Brain pericyte (primary cell): ENCODE data around the gene TACC2.

Experiments used
- DNase-seq: peaks from one replicate; pipeline ENCODE4 v3.0.0-alpha.2; 2012; ENCODE audit warnings: low read depth, low spot score

TACC2 gene

DNA sequence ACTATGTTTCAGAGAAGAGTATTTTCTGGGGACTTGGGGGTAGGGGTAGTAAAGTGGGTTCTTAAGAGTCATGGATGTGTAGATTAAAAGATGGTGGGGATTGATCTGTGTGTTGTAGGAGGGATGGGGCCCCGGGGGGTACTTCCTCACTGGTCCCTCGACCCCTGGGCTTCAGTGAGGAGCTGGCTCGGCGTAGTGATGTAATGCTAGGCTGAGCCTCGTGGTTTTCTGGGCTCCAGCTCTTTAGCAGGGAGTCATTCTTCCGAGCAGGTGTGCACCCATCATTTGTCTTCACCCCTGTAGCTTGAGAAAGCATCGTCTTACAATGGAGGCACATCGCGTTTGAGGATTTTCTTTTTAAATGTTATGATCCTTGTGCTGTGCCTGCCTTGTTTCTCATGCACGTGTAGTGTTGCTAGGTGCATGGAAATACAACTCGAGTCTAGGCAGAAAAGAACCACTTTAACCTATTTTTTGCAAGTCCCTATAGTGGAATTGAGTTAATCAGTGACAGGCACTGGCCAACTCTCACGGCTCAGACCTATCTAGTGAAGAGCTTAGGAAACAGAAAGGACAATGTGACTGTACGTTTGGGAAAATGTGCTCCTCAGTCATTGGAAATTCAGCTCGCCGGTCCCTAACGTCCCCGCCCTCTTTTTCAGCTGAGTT lies 176.0 kb downstream of the TACC2 start:
- DNase-seq, result no peak

DNA sequence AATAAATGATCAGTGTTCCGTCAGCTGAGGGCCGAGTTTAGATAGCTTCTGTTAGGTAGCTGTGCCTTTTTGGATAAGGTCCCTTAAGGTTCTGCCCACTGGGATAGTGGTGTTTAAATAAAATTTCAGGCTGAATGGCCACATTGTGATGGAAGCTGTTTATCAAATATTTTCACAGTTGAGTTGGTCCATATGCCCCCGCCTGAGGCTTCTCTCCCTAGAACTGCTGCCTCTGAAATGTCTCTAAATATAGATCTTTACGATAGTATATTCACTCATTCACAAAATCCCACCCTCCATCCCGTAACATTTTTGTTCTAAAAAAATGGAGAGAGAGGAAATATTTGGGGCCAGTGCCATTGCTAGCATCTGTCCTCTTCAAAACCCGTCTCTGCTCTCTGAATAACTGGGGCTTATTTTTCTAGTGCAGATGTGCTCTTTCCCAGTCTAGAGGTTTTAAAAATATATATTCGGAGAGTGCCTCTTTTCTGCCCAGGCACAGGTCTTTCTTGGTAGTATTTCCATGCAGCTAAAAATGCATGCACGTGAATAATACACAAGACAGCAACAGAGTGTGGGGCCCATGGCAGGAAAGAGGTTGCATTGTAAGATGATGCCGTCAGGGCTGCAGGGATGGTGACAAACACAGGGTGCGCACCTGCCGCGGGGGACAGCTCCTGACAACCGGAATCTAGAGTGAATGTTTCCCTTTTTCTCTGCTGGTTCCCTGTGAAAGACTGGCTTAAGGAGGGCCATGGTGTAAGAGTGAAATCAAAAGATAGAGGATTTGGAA lies 176.7 kb downstream of the TACC2 start:
- no peak for DNase-seq

DNA sequence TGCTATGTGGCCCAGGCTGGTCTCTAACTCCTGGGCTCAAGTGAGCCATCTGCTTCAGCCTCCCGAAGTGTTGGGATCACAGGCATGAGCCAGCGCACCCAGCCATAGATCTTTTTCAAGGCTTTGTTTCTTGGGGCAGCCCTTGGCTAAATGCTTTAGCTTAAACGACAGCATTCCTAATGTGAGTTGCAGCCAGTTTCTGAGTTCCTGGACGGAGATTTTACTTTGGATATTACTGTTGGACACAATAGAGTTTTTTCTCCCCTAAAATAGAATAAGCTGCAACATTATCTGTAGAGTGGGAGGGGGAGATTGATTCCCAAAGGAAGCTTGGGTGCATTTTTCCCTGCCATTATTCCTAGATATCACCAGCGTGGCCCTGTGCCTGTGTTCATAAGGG lies 179.1 kb downstream of the TACC2 start:
- no peak for DNase-seq

DNA sequence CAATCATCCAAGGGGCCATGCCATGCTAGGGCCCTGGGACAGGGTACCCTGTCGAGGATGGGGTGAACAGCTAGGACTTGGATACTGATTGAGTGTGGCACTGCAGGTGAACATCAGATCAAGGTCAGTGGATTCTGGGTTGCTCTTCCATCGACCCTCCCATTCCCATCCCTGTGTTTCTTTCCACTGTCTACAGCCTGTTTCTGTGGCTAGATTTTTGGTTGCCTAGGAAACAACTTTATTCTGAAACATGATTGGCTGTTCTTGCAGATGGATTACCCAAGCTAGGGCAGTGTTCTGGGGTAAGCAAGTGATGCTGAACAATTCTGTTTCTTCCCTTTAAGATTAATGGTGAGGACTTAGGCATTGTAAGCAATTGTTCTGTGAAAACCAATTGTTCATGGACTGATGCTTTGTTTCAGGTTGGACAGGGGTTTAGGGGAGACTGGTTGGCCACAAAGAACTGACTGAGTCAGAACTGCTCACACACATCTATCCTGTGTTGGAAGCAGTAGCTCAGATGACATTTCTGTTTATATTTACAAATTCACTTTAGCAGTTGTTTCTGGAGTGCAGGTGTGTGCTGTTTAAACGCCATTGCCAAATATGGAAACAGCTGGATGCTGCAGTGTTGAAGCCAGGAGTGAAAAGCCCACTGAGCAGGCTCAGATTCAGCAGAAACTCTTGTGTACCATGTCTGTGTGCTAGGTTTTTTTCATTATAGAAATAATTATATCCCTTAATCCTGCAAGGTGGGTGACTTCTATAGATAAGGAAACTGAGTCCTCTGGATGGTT lies 179.8 kb downstream of the TACC2 start:
- DNase-seq, result no peak

DNA sequence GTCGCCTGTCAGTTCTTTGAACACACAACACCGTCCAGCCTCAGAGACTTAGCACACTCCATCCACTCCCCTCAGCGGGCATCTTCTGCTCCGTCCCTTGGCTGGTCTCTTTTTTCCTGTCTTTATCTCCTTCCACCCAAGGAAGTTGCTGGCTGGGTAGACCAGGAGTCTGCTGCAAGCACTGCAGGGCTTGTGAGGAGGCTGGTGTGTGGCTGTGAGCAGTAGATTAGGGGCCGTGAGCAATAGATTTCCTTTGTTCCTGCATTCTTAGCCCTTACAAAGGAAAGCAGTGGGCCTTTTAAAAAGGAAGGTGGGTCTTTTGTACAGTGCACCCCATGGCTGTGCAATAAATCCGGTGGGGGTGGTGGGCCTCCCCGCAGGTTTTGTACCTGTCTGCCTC lies 181.8 kb downstream of the TACC2 start:
- DNase-seq, result no peak

DNA sequence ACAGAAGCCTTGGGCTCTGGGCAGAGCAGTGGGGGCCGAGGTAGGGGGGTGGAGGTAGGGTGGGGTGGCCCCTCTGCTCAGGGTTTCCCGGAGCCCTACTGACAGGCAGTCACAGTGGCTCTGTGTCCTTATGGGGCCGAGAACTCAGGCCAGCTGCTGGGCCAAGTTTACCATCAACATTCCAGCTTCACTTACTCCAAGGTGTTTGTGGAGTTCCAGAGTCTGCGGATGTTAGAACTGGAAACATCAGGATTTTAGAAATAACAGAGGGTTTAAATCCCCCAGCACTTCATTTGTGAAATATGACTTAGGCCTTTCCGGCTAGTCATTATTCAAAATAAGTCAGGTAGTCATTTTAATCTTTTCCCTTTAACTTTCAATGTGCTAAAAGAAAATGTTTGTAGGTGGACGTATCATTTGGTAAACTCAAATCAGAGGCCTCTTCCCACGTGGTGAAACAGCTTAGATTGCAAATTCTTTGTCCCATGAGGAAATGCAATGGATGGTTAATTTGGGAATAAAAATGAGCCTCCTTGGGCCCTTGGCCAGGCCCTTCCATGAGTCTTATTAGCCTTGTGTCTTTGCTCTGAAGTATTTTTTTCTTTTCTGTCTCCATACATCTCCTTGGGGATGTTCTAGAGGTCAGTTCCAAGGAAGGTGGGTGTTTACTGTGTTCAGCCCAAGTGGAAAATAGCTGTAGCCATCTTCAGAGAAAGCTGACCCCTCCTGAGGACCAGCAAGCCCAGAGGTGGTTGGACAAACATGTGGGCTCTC lies 182.5 kb downstream of the TACC2 start:
- no peak for DNase-seq

DNA sequence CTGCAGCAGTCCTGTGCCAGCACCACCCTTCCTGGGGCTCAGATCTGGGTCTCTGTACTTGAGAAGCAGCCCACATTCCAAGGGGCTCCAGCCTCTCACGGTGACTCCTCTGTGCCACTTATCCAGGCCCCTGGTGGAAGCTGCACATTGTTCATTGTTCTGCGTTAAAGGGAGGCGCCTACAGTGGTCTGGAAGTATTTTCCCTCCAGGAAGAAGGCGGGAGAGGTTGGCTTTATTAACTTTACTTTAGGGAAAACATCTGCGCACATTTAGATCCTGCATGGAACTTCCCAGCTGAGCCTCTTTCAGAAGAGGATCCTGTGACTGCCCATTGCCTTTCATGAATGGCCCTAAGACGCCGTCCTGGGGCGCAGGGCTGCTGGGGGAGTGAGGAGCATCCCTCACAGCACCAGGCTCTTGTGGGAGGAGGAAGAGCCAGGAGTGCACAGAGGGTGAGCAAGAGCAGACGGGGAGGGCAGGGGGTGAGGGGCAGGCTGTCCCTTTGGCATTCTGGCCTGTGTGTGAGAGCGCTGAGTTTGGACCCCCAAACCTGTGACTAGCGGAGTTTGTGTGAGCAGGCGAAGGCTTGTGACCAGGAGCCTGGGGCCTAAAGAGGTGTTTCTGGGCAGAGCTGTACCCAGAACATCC lies 183.5 kb downstream of the TACC2 start:
- no peak for DNase-seq

DNA sequence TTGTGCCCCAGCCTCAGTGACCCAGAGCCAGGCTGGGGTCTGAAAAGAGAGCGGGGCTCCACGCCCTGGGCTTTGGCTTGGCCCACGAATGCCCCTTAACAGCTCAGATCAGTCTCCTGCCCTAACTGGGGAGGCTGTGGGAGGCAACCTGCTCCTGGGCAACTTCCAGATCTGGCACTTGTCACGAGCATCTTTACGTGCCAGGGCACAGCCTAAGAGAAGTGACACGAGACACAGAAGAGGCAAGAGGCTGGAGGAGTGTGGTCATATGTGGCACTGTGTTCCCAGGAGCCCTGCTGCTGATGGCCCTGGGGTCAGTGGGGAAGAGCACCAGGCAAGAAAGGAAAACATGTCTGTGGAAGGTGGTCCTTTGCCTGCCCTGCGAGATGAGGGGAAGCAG lies 184.4 kb downstream of the TACC2 start:
- DNase-seq, result no peak

DNA sequence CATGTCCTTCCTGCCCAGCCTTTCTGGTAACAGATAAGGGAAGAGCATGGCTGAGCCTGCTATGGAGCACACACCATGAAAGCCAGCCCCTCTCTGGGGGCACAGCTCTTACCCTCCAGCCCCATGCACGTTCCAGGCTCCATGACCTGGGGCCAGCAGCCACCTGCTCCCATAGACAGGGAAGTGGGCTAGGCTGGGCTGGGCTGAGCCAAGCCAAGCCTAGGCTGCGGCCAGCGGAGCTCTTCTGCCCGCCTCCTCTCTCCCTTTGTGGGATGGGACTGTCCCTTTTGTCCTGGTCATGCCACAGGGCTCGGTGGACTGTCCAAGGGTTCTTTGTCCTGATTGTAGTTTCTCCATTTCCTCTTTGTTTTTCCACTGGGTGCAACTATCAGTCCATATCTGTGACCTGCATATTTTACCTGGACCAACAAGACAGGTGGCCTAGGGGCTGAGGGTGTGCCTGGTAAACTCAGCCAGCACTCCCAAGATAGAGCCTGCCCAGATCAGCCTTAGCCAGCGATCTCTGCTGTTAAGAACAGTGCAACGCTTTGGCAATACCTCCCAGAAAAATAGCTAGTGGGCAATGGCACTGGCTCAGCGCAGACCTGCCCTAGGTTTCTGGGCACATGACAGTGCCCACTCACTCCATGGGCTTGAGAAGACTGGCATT lies 184.9 kb downstream of the TACC2 start:
- DNase-seq, result no peak

DNA sequence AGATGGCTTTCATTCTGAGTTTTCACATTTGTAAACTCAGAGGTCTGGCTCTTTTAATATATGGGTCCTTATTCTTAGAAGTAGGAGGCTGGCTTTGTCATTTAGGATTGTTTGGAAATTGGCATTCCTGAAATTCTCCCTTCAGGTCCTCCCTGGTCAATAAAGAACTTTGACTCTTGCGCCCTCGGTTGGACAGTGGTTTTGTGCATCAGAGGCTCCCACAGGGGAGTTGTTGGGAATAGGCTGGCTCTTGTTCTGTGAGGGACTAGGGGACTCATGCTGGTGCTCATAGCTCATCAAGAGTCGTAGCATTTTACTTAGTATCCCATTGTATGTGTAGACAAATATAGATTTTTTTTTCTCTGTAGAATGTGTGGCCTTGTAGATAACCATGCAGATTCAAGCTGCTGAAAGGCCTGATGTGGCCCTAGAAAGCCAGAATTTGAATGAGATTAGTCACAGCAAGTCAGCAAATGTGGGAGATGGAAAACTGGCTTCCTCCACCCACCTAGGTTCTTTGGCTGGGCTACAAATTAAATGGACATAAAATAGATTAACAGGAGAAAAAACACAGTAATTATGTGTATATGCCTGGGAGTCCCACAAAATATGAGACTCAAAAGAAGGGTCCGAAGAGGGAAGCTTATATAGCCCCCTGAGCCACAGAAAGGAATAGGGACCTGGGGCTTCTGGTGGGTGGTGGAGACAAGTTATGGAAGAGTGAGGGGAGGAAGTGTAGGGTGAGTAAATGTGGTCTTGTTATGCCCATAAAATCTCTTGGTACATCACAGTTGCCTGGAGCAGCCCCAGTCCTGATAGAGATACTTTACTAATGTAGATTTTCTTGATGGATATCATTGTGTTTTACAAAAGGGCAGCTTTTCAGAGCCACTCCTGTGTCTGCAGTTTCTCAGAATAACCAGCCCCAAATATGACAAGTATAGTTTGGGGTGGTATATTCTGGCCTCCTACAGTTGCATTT lies 187.6 kb downstream of the TACC2 start:
- no peak for DNase-seq

DNA sequence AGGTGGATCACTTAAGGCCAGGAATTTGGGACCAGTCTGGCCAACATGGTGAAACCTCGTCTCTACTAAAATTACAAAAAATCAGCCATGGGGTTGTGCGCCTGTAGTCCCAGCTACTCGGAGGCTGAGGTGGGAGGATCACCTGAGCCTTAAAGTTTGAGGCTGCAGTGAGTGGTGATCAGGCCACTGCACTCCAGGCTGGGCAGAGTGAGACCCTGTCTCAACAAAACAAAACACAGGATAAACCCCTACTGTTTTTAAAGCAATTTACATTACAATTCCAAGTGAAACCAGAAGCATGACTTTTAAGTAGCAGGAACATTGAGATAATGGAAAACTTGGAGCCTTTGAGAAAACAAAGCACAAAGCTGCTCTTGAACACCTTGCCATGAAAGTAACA lies 189.7 kb downstream of the TACC2 start:
- no peak for DNase-seq

DNA sequence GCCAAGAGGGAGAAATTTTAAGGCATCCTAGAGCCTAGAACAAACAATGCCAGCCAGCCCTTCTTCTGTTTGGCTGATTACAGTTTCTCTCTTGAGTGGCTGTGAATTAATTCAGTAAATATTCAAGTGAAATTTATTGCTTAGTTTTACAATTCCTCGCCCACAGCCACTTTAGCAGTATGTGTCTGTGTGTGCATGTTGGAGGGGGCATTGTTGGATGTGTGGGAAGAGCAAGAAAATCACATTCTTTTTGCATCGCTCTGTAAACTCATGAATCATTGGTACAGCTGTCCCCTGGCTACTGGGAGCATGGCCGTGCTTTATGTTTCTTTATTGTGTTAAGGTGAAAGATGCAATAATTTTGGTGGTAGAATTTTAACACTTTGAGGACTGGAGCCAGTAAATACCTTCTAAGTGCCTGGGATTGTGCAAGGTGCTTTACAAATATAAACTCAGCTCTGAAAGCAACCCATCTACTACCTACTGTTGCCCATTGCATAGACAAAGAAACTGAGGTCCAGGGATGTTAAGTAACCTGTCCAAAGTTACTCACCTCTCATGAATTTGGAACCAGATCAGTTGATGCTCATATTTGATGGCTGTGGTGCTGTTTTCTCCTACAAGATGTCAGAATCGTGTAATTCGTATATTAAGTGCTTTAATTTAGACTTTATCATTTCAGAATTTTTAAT lies 192.2 kb downstream of the TACC2 start:
- DNase-seq, result no peak

DNA sequence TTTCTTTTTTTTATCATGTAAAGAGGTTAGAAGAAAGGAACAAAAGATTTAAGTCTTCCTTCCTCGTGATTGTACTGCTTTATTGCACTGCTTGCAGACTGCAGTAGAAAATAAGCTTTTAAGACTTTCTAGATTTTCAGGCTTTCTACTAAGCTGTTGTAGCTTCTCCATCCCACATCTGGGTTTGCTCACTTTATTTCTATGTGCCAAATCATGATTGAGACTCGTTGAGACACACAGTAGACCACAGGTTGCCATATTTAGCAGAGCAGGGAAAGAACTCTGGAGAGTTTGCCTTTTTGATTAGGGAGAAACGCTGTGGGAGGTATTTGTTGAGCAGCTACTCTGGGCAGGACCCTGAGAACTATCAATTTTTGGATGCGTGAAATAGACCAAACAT lies 192.9 kb downstream of the TACC2 start:
- no peak for DNase-seq

DNA sequence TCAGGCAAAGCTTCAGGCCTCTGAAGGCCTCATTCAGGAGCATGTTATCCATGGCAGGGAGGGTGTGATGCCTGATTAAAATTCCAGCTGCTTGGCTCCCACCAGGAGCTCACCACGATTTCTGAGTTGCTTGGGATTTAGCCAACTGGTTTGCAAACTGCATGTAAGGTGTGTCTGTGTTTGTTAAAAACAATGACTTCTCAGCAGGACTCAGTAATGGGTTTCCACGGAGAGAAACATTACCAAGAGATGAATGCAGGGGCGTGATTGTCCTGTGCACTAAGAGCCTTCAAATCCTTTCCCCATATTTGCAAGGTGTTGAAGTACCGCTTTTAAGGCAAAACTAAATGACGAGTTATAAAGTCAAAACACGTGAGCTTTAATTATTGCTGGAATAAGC lies 193.3 kb downstream of the TACC2 start:
- no peak for DNase-seq

DNA sequence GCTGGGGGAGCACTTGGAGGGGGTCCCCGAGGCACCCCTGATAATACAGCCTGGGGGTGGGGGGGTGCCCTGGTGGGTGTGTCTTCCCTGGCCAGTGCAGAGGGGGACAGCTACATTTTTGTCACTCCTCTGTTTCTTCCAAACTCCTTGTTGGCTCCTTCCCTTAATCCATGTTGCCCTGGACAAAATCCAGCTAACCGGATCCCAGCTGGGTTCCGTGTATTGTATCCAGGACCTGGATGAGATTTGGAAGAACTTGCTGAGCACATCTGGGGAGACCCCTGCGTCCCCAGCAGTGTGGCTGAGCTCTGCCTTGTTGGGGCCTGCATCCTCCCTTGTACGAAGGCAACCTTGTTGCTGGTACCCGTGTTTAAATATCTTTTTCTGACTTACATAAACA lies 195.3 kb downstream of the TACC2 start:
- no peak for DNase-seq

DNA sequence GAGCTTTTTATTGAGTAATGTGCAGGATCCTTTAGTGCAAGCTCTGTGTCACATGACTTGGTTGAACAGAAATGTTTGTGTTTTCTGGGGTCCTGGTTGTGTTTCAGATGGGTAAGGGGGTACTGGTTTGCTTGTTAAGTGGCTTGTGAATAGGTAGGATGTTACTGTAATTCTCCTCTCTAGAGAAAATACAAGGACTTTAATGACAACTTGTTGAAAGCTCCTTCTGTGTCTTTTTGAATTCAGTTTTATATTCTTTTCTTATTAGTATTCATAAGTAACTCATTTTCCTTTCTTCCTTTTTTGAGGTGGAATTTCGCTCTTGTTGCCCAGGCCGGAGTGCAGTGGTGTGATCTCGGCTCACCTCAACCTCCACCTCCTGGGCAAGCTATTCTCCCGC lies 196.7 kb downstream of the TACC2 start:
- no peak for DNase-seq

DNA sequence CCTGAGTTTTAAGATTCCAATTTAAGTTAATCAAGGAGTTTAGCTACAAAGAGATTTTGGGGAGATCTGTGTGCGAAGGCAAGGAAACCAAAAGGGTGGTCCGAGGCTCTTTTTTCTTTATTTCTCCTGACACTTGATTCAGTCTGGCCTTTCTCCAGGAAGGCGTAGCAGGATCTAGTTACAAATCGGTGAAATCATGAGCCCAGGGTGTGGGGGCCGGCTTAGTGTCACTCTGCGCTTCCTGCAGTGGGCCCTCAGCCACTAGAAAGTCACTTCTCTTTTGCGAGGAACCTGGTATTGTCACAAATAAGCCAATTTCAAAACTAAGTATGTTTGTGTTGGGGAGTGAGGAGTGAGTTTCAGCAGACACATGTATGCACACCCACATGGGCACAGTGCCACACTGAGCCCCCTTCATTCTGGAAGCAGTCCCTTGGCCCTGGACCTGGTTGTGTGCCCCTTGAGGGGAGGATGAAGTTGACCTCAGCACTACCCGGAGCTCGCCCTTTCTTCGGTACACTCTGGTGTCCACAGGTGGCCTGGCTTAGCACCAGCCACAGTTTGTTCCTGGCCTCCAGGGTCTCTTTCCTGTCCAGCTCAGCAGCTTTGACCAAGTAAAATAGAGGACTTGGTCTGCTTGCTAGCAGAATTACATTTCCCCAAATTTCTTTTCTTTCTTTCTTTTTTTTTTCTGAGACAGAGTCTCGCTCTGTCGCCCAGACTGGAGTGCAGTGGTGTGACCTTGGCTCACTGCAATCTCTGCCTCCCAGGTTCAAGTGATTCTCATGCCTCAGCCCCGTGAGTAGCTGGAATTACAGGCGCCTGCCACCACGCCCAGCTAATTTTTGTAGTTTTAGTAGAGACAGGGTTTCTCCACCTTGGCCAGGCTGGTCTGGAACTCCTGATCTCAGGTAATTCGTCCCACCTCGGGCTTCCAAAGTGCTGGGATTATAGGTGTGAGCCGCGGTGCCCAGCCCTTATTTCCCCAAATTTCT lies 198.2 kb downstream of the TACC2 start:
- DNase-seq, result no peak

DNA sequence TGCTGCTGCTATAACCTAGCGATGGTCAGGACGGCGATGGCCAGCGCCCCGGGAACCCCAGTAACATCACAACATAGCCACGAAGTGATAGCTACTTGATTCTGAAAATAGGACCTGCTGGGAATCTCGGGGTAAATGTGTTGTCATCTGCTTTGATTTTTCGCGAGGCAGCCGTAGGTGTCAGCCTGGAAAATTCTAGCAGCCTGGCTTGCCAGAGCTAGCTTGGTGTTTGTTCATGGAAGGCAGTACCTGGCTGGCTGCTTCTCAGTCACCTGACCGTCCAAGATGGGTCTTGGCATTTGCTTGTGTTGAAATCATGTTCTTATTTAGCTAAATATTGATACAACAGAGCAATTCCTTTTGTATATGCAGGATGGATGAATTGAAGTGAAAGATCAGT lies 199.7 kb downstream of the TACC2 start:
- DNase-seq, result no peak
